ENCODE results near the gene GPR150.
"Not testable (repeated sequence)": the region's sequence is repeated elsewhere in the genome, so short reads cannot be mapped to it uniquely, and the experiment has no call there.

Gene GPR150

DNA sequence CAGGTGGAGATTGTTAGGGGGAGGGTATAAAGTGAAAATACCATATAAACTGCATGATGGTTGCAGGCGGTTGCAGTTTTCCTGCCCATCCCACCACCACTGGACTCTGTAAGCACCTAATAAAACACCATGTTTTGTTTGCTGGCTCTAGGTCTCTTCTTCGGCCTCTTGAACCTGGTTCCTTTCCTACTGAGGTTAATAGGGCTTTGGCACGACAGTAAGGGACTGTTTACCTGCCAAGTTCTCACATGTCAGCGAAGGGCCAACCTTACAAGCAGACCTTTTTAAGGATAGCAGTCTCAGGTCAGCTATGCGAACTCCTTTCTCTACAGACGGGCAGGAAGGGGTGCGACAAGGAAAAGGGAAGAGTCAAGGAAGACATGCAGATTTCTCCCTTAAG, 23.3 kb downstream of the GPR150 start:
- Mint-ChIP-seq H3K27ac (no peak overlapping the region), H3K27me3 (ENCODE audit: low read depth) (peaks cover 11% of the 10 kb centered on the region), H3K4me3 (no peak overlapping the region), H3K4me1 (no peaks in the 10 kb centered on the region), H3K36me3 (ENCODE audit: low read depth) (no peaks in the 10 kb centered on the region), H3K9me3 (no peaks in the 10 kb centered on the region)
- TF ChIP-seq, protein P1, sequence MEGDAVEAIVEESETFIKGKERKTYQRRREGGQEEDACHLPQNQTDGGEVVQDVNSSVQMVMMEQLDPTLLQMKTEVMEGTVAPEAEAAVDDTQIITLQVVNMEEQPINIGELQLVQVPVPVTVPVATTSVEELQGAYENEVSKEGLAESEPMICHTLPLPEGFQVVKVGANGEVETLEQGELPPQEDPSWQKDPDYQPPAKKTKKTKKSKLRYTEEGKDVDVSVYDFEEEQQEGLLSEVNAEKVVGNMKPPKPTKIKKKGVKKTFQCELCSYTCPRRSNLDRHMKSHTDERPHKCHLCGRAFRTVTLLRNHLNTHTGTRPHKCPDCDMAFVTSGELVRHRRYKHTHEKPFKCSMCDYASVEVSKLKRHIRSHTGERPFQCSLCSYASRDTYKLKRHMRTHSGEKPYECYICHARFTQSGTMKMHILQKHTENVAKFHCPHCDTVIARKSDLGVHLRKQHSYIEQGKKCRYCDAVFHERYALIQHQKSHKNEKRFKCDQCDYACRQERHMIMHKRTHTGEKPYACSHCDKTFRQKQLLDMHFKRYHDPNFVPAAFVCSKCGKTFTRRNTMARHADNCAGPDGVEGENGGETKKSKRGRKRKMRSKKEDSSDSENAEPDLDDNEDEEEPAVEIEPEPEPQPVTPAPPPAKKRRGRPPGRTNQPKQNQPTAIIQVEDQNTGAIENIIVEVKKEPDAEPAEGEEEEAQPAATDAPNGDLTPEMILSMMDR (IDR thresholded peaks at IDR 0.05; ENCODE audit: unreplicated experiment in 3 of 3): no peak

DNA sequence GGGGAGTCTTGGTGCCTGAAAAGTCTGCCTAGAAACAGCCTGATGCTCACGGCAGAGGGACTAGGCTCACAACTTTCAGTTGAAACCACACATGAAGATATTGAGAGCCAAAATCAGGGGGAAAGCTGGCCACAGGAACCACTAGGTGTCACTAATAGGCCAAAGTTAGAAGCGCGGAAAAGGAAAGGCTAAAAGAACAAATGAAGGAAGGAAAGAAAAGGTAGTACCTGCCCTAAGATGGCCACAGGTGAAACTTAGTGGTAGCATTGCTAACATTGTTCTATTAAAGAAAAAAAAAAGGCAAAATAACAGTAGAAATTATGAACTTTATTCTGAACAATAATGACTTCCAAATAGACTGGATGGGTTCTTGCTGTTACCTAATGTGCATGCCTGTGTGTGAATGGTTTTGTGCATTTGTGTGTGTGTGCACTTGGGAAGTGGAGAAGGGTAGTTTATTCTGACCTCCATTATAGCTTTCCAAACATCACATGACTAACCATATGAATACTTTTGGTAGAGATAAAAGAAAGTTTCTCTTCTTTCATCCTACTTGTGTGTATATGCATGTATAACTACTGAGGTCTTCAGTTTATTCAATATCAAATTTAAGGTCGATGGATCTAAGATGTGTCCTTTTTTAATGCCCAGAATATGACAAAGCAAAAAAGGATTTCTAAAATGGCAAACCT, 24.6 kb downstream of the GPR150 start:
- TF ChIP-seq, protein P1 (IDR thresholded peaks at IDR 0.05; ENCODE audit: unreplicated experiment in 3 of 3): peak; percentile 67 to 71 (median 71)
- Mint-ChIP-seq H3K27me3 (ENCODE audit: low read depth) (peaks cover 7% of the 10 kb centered on the region), H3K27ac (peak overlapping the region in 2 of 3 experiments; percentile 4 to 13), H3K4me3 (peak overlapping the region; percentile 1 to 34 (median 9)), H3K9me3 (no peaks in the 10 kb centered on the region), H3K36me3 (ENCODE audit: low read depth) (no peaks in the 10 kb centered on the region), H3K4me1 (no peaks in the 10 kb centered on the region)

DNA sequence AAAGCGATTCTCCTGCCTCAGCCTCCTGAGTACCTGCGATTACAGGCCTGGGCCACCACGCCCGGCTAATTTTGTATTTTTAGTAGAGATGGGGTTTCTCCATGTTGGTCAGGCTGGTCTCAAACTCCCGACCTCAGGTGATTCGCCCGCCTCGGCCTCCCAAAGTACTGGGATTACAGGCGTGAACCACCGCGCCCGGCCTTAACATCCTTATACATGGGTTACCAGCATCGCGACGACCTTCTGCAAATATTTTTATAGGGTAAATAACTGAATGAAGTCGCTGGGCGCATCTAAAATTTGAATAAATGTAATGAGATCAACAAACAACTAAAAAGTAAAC, 26.3 kb downstream of the GPR150 start:
- Mint-ChIP-seq H3K27ac (peak overlapping the region; percentile 82 to 95 (median 94)), H3K4me3 (peak overlapping the region; percentile 83 to 89 (median 86))
- H3K27me3 Mint-ChIP-seq (ENCODE audit: low read depth); H3K4me1 Mint-ChIP-seq; H3K36me3 Mint-ChIP-seq (ENCODE audit: low read depth); H3K9me3 Mint-ChIP-seq: not testable (repeated sequence)

DNA sequence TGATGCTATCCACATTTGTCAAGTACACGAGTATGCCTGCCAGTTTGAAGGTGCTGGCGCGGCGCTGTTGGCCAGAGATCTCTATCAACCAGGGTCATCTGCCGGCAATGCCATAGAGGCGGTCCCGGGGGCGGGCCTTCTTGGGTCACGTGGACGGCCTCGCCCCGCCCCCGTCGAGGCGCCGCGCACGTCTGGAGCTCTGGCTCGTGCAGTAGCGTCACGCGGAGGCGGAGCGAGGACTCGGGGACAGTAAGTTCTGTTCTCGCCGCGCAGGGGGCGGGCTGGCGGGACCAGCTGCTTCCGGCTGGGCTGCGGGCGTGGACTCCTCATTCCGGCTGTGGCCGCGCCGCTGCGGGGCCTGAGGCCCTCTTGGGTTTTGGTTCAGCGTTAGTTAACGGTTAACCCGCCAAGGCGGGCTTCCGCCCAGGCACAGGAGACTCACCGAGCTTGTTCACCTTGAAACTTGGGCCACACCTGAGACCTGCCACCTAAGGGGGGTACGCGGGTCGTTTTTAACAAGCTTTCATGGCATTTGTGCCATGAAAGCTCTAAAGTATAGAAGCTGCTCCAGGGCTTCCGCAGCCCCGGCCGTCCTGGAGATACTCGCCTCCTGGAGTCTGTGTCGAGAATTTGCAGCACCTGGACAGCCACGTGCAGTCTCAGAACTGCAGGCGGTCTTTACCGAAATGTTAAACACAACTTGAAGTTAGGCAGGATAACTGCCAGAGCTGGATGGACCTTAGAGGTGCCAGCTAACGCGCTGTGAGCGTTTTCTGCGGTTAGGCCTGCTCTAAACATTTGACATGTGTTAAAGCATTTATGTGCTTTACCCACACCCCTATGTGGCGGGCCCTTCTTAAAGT, 26.9 kb downstream of the GPR150 start, which contains the start of gene RFESD:
TSS of gene RFESD (plus strand) at position 209 of the 863 bp plus-strand sequence. CDS start 5,495 bp downstream, outside the sequence.
- H3K4me3 Mint-ChIP-seq: peak within 1 kb of the TSS; percentile 83 to 89 (median 86)
- no peaks in the 10 kb centered on the region for H3K36me3 Mint-ChIP-seq (ENCODE audit: low read depth)
- no peaks in the 10 kb centered on the region for H3K4me1 Mint-ChIP-seq
- TF ChIP-seq, protein P1 (IDR thresholded peaks at IDR 0.05; ENCODE audit: unreplicated experiment in 3 of 3): peak; percentile 25 to 35 (median 32)
- peaks cover 3% of the 10 kb centered on the region for H3K27me3 Mint-ChIP-seq (ENCODE audit: low read depth)
- no peaks in the 10 kb centered on the region for H3K9me3 Mint-ChIP-seq
- peak within 1 kb of the TSS; percentile 82 to 95 (median 94) for H3K27ac Mint-ChIP-seq

DNA sequence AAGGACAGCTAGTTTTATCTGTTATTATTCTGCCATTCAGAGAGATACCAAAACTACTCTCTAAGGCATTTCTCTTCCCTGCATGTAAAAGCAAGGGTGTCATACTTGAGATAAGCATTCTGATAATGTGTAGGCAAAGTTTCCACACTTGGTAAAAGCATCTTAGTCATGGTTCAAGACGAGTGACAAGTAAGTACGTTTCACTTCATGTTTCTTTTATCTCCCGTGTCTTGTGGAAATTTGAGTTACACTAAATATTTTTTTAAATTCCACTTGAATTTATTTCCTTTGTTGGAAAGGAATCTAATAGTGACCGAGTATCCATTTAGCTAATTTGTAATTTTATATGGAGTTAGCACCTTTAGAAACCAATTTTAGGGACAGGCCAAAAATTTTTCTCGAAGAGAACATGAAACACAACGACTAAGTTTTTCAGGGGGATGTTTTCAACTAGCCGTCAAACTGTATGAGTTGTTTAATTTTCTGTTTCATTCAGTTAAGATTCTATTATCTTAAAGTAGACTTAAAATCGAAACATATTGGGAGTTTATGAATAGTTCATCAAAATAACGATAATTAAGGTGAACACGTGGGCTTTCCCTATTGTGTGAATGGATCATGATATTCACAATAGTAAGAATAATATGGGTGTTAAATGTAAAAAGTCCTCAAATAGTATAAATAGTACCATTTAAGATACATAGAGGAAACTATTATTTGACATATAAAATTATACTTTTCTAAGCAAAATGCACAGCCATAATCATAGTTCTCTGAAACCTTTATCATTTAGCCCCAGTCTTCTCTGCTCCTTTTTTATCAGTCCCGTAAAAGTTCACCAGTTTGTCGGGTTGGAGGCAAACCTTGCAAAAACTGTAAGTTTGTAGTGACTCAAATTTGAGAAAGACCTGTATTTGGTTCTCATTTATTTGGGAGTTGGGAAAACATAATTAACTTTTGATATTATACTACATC, 28.3 kb downstream of the GPR150 start:
- no peaks in the 10 kb centered on the region for H3K4me1 Mint-ChIP-seq
- H3K36me3 Mint-ChIP-seq (ENCODE audit: low read depth): no peaks in the 10 kb centered on the region
- H3K9me3 Mint-ChIP-seq: no peaks in the 10 kb centered on the region
- H3K27me3 Mint-ChIP-seq (ENCODE audit: low read depth): peaks cover 3% of the 10 kb centered on the region
- H3K27ac Mint-ChIP-seq: no peak overlapping the region
- TF ChIP-seq, protein P1 (IDR thresholded peaks at IDR 0.05; ENCODE audit: unreplicated experiment in 3 of 3): no peak
- H3K4me3 Mint-ChIP-seq: peak overlapping the region in 2 of 3 experiments; percentile 13 to 54

Measured in nephron (organoid).